Right lobe of liver (tissue), 4 donors: ENCODE measurements around the gene TTC28.

ENCODE experiments used
- CTCF ChIP-seq, 4 donors: fragments of 200-600 bp in 3 of 4; fragments of 450-650 bp in 1 of 4; IDR thresholded peaks; one replicate each; pipeline versions ENCODE4 v1.5.1 to v1.8.0; 2016 to 2022; ENCODE audit warnings: antibody characterized with exemption in 4 of 4, mild to moderate bottlenecking in 2 of 4
- POLR2A ChIP-seq: fragments of 450-650 bp; IDR thresholded peaks from one replicate; pipeline ENCODE4 v1.6.1; 2017; ENCODE audit warnings: antibody characterized with exemption, mild to moderate bottlenecking
- donor health status: DM: no; HTN: no; CAD: no.
- donor health status: DM: no; HTN: no; CAD: no.
- donor health status: DM: no; HTN: yes; CAD: no.

- TF ChIP-seq CTCF (IDR thresholded peaks at IDR 0.05), result no peak
- TF ChIP-seq POLR2A, result no peak
Measured at GRCh38 chr22:28091486-28091885, 588.2 kb downstream of the TTC28 start.
